Skeletal muscle satellite cell (primary cell): Measurements from ENCODE around the gene NSMCE1.

ENCODE experiments used
- H3K27me3 ChIP-seq: 2 replicates; pipeline ENCODE4 v1.7.0; 2013; ENCODE audit warnings: low read length; ENCODE audit not compliant: control insufficient read depth, insufficient read depth
- H3K36me3 ChIP-seq: 2 replicates; pipeline ENCODE4 v1.7.0; 2013; ENCODE audit warnings: mild to moderate bottlenecking, control low read depth, low read length; ENCODE audit not compliant: insufficient read depth
- H3K4me1 ChIP-seq: 2 replicates; pipeline ENCODE4 v1.7.0; 2013; ENCODE audit warnings: low read length; ENCODE audit not compliant: control insufficient read depth, insufficient read depth
- H3K4me2 ChIP-seq: 2 replicates; pipeline ENCODE4 v1.7.0; 2013; ENCODE audit warnings: mild to moderate bottlenecking, low read length
- H3K4me3 ChIP-seq: 2 replicates; pipeline ENCODE4 v1.7.0; 2013; ENCODE audit warnings: low read length
- H3K9ac ChIP-seq: 2 replicates; pipeline ENCODE4 v1.7.0; 2013; ENCODE audit warnings: mild to moderate bottlenecking, low read depth, low read length, moderate library complexity
- H3K9me3 ChIP-seq: replicated peaks from 2 replicates; pipeline ENCODE4 v1.7.0; 2013; ENCODE audit warnings: mild to moderate bottlenecking, control low read depth, low read length

The NSMCE1 gene

GRCh38 chr16:27175888-27176287 is 92.7 kb downstream of the NSMCE1 start:
- H3K4me1 ChIP-seq, result peaks cover 24% of the 10 kb centered on the region
- peaks cover 4% of the 10 kb centered on the region for H3K9me3 ChIP-seq
- H3K27me3 ChIP-seq, result peaks cover 5% of the 10 kb centered on the region
- H3K9ac ChIP-seq, result no peak overlapping the region
- no peak overlapping the region for H3K4me3 ChIP-seq
- H3K36me3 ChIP-seq, result no peaks in the 10 kb centered on the region
- no peak overlapping the region for H3K4me2 ChIP-seq
